Activated naive CD4-positive, alpha-beta T cell treated with anti-CD3 and anti-CD28 coated beads, Interleukin-2, amount 10 ng/mL, durations not matched to agents 7 days and 5 days (primary cell): ENCODE measurements around the gene TLE2.
"Not testable (repeated sequence)": the region's sequence is repeated elsewhere in the genome, so short reads cannot be mapped to it uniquely, and the experiment has no call there.

Source experiments
- CTCF ChIA-PET: fragments of 350-600 bp; sonication (Branson Sonifier 250); formaldehyde crosslinking; loops from one replicate; lab custom pipeline; 2021; ENCODE audit warnings: antibody characterized with exemption; lab: Charles Lee
- DNase-seq: peaks from one replicate; pipeline ENCODE4 v3.0.0-alpha.2; 2020
- H3K27ac Mint-ChIP-seq: one replicate; pipeline ENCODE4 v1.8.0; 2021; ENCODE audit warnings: mild to moderate bottlenecking, moderate library complexity, mixed read lengths
- H3K27me3 Mint-ChIP-seq: one replicate; pipeline ENCODE4 v1.8.0; 2021; ENCODE audit warnings: mild to moderate bottlenecking, mixed read lengths
- H3K36me3 Mint-ChIP-seq: one replicate; pipeline ENCODE4 v1.8.0; 2021; ENCODE audit warnings: mixed read lengths
- H3K4me1 Mint-ChIP-seq: one replicate; pipeline ENCODE4 v1.8.0; 2021; ENCODE audit warnings: mixed read lengths
- H3K4me3 Mint-ChIP-seq: one replicate; pipeline ENCODE4 v1.8.0; 2021; ENCODE audit warnings: mild to moderate bottlenecking, moderate library complexity, mixed read lengths
- H3K9me3 Mint-ChIP-seq: one replicate; pipeline ENCODE4 v1.8.0; 2021; ENCODE audit warnings: mixed read lengths

TLE2 gene

GRCh38 chr19:3006075-3006767, 22.9 kb downstream of the TLE2 start:
- Mint-ChIP-seq H3K27ac (no peak overlapping the region), H3K9me3 (no peaks in the 10 kb centered on the region), H3K4me1 (no peaks in the 10 kb centered on the region), H3K36me3 (no peaks in the 10 kb centered on the region), H3K27me3 (no peaks in the 10 kb centered on the region), H3K4me3 (no peak overlapping the region)
- DNase-seq = no peak
- CTCF ChIA-PET = no interaction called here

GRCh38 chr19:3005345-3005744, 23.7 kb downstream of the TLE2 start:
- no peak for DNase-seq
- CTCF ChIA-PET = no interaction called here
- Mint-ChIP-seq H3K4me1 (no peaks in the 10 kb centered on the region), H3K36me3 (no peaks in the 10 kb centered on the region), H3K9me3 (no peaks in the 10 kb centered on the region), H3K4me3 (no peak overlapping the region), H3K27ac (no peak overlapping the region), H3K27me3 (no peaks in the 10 kb centered on the region)

- Mint-ChIP-seq H3K27me3 (no peaks in the 10 kb centered on the region), H3K36me3 (no peaks in the 10 kb centered on the region), H3K4me3 (no peak overlapping the region), H3K9me3 (no peaks in the 10 kb centered on the region), H3K4me1 (no peaks in the 10 kb centered on the region), H3K27ac (no peak overlapping the region)
- CTCF ChIA-PET = interaction anchor here (1.1 kb wide), 1 partner anchor 99 kb away, joined by 3 read pairs; no protein-coding TSS in a partner anchor
- no peak for DNase-seq
Measured at GRCh38 chr19:3004522-3004921, 24.6 kb downstream of the TLE2 start.

GRCh38 chr19:3003046-3003445, 26.0 kb downstream of the TLE2 start:
- no peak for DNase-seq
- CTCF ChIA-PET = no interaction called here
- H3K36me3 Mint-ChIP-seq = no peaks in the 10 kb centered on the region
- H3K27me3 Mint-ChIP-seq = no peaks in the 10 kb centered on the region
- H3K9me3 Mint-ChIP-seq = no peaks in the 10 kb centered on the region
- no peak overlapping the region for H3K27ac Mint-ChIP-seq
- H3K4me3 Mint-ChIP-seq = no peak overlapping the region
- H3K4me1 Mint-ChIP-seq = no peaks in the 10 kb centered on the region

- no peaks in the 10 kb centered on the region for H3K27me3 Mint-ChIP-seq
- no peak overlapping the region for H3K27ac Mint-ChIP-seq
- CTCF ChIA-PET = no interaction called here
Measured at GRCh38 chr19:3001235-3001800, 27.8 kb downstream of the TLE2 start.

GRCh38 chr19:2998642-2999041, 30.4 kb downstream of the TLE2 start:
- Mint-ChIP-seq H3K9me3 (no peaks in the 10 kb centered on the region), H3K4me1 (no peaks in the 10 kb centered on the region), H3K36me3 (no peaks in the 10 kb centered on the region), H3K27me3 (no peaks in the 10 kb centered on the region), H3K27ac (no peak overlapping the region), H3K4me3 (no peak overlapping the region)
- CTCF ChIA-PET = no interaction called here
- no peak for DNase-seq

More at GRCh38 chr19:3001235-3001800, 27.8 kb downstream of the TLE2 start:
- H3K4me3 Mint-ChIP-seq = no peak overlapping the region
- no peak for DNase-seq
- H3K9me3 Mint-ChIP-seq = no peaks in the 10 kb centered on the region
- no peaks in the 10 kb centered on the region for H3K4me1 Mint-ChIP-seq
- H3K36me3 Mint-ChIP-seq = no peaks in the 10 kb centered on the region

- Mint-ChIP-seq H3K27ac (no peak overlapping the region), H3K4me3 (no peak overlapping the region), H3K9me3 (no peaks in the 10 kb centered on the region), H3K27me3 (no peaks in the 10 kb centered on the region), H3K36me3 (no peaks in the 10 kb centered on the region), H3K4me1 (no peaks in the 10 kb centered on the region)
- no peak for DNase-seq
- CTCF ChIA-PET = no interaction called here
Measured at GRCh38 chr19:2997720-2998119, 31.4 kb downstream of the TLE2 start.

- H3K4me3 Mint-ChIP-seq = no peak overlapping the region
- CTCF ChIA-PET = no interaction called here
Measured at GRCh38 chr19:2994588-2995131, 34.4 kb downstream of the TLE2 start.

GRCh38 chr19:2993579-2993978, 35.5 kb downstream of the TLE2 start:
- Mint-ChIP-seq H3K36me3 (no peaks in the 10 kb centered on the region), H3K4me1 (no peaks in the 10 kb centered on the region), H3K4me3 (no peak overlapping the region), H3K27ac (no peak overlapping the region), H3K27me3 (peaks cover 6% of the 10 kb centered on the region), H3K9me3 (no peaks in the 10 kb centered on the region)
- CTCF ChIA-PET = no interaction called here
- DNase-seq = no peak

More at GRCh38 chr19:2994588-2995131, 34.4 kb downstream of the TLE2 start:
- no peak for DNase-seq
- H3K4me1 Mint-ChIP-seq = no peaks in the 10 kb centered on the region
- no peaks in the 10 kb centered on the region for H3K36me3 Mint-ChIP-seq
- no peaks in the 10 kb centered on the region for H3K27me3 Mint-ChIP-seq
- no peak overlapping the region for H3K27ac Mint-ChIP-seq
- H3K9me3 Mint-ChIP-seq = no peaks in the 10 kb centered on the region

- CTCF ChIA-PET = no interaction called here
- no peaks in the 10 kb centered on the region for H3K9me3 Mint-ChIP-seq
- no peaks in the 10 kb centered on the region for H3K36me3 Mint-ChIP-seq
- H3K27me3 Mint-ChIP-seq = peaks cover 6% of the 10 kb centered on the region
- no peak for DNase-seq
- H3K4me3 Mint-ChIP-seq = no peak overlapping the region
- no peak overlapping the region for H3K27ac Mint-ChIP-seq
- no peaks in the 10 kb centered on the region for H3K4me1 Mint-ChIP-seq
Measured at GRCh38 chr19:2992958-2993357, 36.1 kb downstream of the TLE2 start.

- CTCF ChIA-PET, H3K27me3 Mint-ChIP-seq, H3K4me1 Mint-ChIP-seq, H3K9me3 Mint-ChIP-seq, H3K36me3 Mint-ChIP-seq, H3K27ac Mint-ChIP-seq, H3K4me3 Mint-ChIP-seq, DNase-seq: not testable (repeated sequence)
Measured at GRCh38 chr19:2992333-2992732, 36.7 kb downstream of the TLE2 start.

- H3K4me3 Mint-ChIP-seq = no peak overlapping the region
- H3K27me3 Mint-ChIP-seq = peaks cover 26% of the 10 kb centered on the region
- no peaks in the 10 kb centered on the region for H3K4me1 Mint-ChIP-seq
- CTCF ChIA-PET = no interaction called here
- no peak for DNase-seq
- no peak overlapping the region for H3K27ac Mint-ChIP-seq
- H3K36me3 Mint-ChIP-seq = no peaks in the 10 kb centered on the region
- H3K9me3 Mint-ChIP-seq = no peaks in the 10 kb centered on the region
Measured at GRCh38 chr19:2989236-2989946, 39.7 kb downstream of the TLE2 start.

GRCh38 chr19:2988568-2988967, 40.5 kb downstream of the TLE2 start:
- DNase-seq = no peak
- Mint-ChIP-seq H3K4me3 (no peak overlapping the region), H3K4me1 (no peaks in the 10 kb centered on the region), H3K27ac (no peak overlapping the region), H3K9me3 (no peaks in the 10 kb centered on the region), H3K27me3 (peaks cover 34% of the 10 kb centered on the region), H3K36me3 (no peaks in the 10 kb centered on the region)
- CTCF ChIA-PET = no interaction called here

GRCh38 chr19:2987797-2988196, 41.3 kb downstream of the TLE2 start:
- H3K27ac Mint-ChIP-seq = no peak overlapping the region
- CTCF ChIA-PET = no interaction called here
- peaks cover 42% of the 10 kb centered on the region for H3K27me3 Mint-ChIP-seq

More at GRCh38 chr19:2987797-2988196, 41.3 kb downstream of the TLE2 start:
- Mint-ChIP-seq H3K9me3 (no peaks in the 10 kb centered on the region), H3K4me1 (no peaks in the 10 kb centered on the region), H3K4me3 (no peak overlapping the region), H3K36me3 (no peaks in the 10 kb centered on the region)
- DNase-seq = no peak
